Coronary artery (tissue), 2 donors: Measurements from ENCODE around the gene NR3C2.

Experiments
- DNase-seq: peaks from one replicate; pipeline ENCODE4 v3.0.0-alpha.2; 2017; ENCODE audit warnings: low spot score
- H3K27ac ChIP-seq, 2 donors: fragments of 200-600 bp; sonication (generic); one replicate each; pipeline ENCODE4 v1.5.1; 2016 to 2019
- H3K4me3 ChIP-seq: fragments of 200-600 bp; sonication (generic); 2 replicates; pipeline ENCODE4 v1.5.1; 2016; ENCODE audit warnings: mild to moderate bottlenecking, moderate library complexity
- CTCF ChIP-seq: fragments of 200-600 bp; sonication (generic); IDR thresholded peaks from one replicate; pipeline ENCODE4 v1.5.1; 2019; ENCODE audit warnings: antibody characterized with exemption

Gene NR3C2

DNA sequence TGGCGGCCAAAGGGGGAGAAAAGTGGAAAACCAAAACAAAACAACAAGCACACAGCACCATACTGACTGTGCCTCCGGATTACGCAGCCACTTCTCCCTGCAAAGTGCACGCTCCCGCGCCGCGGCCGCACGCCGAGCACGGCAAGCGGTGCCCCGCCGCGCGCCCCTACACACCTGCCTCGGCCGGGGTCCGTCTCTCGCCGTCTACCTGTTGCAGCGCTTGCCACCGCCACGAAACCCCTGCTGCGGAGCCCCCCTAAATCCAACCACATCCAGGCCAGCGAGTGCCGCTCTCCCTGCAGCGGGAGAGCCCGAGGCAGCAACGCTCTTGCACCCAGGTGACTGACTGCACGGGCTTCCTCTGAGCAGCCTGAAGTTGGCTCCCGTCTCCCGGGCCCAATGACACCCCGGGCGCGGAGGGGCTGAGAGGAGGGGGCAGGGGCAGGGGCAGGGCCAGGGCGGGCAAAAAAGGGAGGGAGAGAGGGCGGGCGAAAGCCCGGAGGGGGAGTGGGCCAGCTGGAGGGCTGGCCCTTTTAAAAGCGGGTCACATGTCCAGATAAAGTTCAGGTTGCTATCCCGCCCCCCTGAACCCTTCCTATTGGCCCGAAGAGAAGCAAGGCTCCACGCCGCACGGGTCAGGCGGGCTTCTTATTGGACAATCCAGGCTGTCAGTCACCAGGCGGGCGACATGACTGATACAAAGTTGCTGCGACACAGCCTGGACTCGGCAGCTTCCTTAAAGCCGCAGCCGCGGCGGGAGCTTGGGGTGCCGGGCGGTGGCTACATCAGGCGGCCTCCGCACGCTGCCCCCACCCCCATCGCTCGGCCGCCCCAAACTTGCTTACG lies at the start of gene NR3C2:
Gene NR3C2, minus strand, starts transcription at position 429 of the 846 bp plus-strand sequence.
- peak within 1 kb of the TSS; percentile 92 for H3K27ac ChIP-seq
- TF ChIP-seq CTCF, result no peak

GRCh38 chr4:148487181-148487580 lies 45.0 kb upstream of the NR3C2 start:
- DNase-seq, result no peak
- no peak for TF ChIP-seq CTCF
- Histone ChIP-seq H3K27ac (no peak overlapping the region), H3K4me3 (no peak overlapping the region)

More for the DNA sequence above, at the start of gene NR3C2:
- peak; percentile 100 for DNase-seq
- H3K4me3 ChIP-seq, result peak within 1 kb of the TSS; percentile 91

DNA sequence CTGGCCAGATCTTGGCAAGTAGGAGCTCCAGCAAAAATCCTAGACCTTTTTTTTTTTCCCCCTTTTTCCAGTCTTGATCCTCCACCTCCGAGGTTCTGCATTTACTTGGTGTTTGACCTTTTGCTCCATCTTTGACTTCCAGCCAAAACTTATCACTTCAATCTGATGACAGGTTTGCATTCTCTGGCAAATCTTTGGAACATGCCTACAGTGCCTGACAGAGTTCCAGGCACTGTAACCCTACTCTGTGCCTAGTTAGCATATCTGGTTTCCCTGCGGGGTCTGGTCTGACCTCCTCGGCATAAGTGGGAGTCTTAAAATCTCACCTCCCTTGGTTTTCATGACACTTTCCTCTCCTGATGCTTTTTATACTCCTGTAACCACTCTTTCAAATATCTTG lies 39.4 kb upstream of the NR3C2 start:
- Histone ChIP-seq H3K27ac (no peak overlapping the region), H3K4me3 (no peak overlapping the region)
- no peak for DNase-seq
- no peak for TF ChIP-seq CTCF

DNA sequence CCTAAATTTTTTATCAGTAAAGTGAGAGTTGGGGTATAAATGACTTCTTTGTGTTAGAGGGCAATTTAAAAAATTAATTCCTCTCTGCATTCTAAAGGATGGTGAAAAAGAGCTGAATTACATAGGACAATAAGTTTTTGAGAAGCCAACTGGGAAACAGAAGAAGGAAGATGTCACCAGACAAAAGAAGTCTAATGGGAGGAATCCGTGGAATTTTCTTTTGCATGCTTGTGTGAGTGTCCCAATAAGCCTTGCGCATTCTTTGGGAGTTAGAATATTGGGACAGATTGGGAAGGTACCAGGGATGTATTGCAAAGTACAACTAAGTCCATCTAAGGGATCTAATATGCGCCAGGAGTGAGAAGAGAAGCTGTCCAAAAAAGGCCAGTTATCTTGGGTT lies 35.1 kb upstream of the NR3C2 start:
- no peak for DNase-seq
- H3K27ac ChIP-seq, result no peak overlapping the region
- no peak for TF ChIP-seq CTCF
- no peak overlapping the region for H3K4me3 ChIP-seq

- Histone ChIP-seq H3K4me3 (no peak overlapping the region), H3K27ac (no peak overlapping the region)
- TF ChIP-seq CTCF, result no peak
- DNase-seq, result no peak
Measured at GRCh38 chr4:148469938-148470337, 27.7 kb upstream of the NR3C2 start.

DNA sequence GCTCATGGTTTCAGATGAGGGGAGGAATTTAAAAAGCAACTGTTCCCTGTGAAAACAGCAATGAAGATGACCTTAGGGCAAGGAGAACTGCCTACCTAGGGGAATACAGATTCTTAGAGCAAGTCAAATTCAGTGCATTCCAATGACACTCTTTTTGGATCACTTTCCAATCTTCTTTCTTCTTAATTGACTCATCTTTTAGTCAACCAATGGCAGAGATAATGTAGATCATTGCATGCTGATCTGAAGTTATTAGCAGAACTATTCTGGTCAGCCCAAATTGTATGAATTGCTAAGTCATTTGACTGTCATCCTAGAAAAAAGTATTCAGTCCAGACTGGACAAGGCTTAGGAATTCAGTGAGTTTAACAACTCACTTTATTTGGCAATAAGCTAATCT lies 12.6 kb upstream of the NR3C2 start:
- TF ChIP-seq CTCF, result no peak

DNA sequence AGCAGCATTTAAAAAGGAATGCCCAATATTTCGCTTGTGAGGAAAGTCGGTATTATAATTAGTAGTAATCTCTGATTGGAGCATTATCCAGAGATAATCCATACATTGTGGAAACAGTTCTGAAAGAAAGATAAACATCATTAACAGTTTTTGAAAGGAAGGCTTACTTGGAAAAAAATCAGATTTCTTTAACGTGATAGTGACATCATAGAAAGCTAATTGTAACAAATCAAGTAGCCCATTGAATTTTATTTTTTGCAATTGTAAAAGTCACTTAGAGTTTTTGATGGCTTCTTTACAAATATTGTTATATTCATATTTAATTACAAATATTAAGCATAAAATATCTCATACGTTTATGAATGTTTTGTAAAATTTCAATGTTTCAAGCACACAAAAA lies 11.6 kb upstream of the NR3C2 start:
- no peak for DNase-seq
- Histone ChIP-seq H3K27ac (no peak overlapping the region), H3K4me3 (no peak overlapping the region)
- TF ChIP-seq CTCF, result no peak

More for the DNA sequence above, 12.6 kb upstream of the NR3C2 start:
- no peak for DNase-seq
- Histone ChIP-seq H3K4me3 (no peak overlapping the region), H3K27ac (no peak overlapping the region)
